HG02981 (cell line): ENCODE data around the gene TMEM209.

Experiments
- ATAC-seq: cut with Tn5 transposase; IDR thresholded peaks from one replicate; pipeline ENCODE4 v1.9.1; 2021; ENCODE audit warnings: mild to moderate bottlenecking, moderate library complexity; ENCODE audit not compliant: unreplicated experiment

Gene TMEM209

GRCh38 chr7:130144312-130145171, 60.7 kb downstream of the TMEM209 start:
- ATAC-seq = no peak

- no peak for ATAC-seq
Measured at GRCh38 chr7:130143986-130144311, 61.3 kb downstream of the TMEM209 start.

GRCh38 chr7:130143334-130143732, 61.9 kb downstream of the TMEM209 start:
- ATAC-seq = no peak

- ATAC-seq = no peak
Measured at GRCh38 chr7:130142654-130143333, 62.4 kb downstream of the TMEM209 start.

GRCh38 chr7:130141884-130142653, 63.1 kb downstream of the TMEM209 start:
- ATAC-seq = peak; percentile 6

GRCh38 chr7:130141161-130141883, 63.9 kb downstream of the TMEM209 start:
- peak; percentile 50 for ATAC-seq

GRCh38 chr7:130140551-130141160, 64.5 kb downstream of the TMEM209 start:
- no peak for ATAC-seq

- ATAC-seq = no peak
Measured at GRCh38 chr7:130139193-130139960, 65.8 kb downstream of the TMEM209 start.

- ATAC-seq = no peak
Measured at GRCh38 chr7:130137207-130137606, 68.0 kb downstream of the TMEM209 start.

GRCh38 chr7:130136579-130137167, 68.5 kb downstream of the TMEM209 start:
- ATAC-seq = no peak

- no peak for ATAC-seq
Measured at GRCh38 chr7:130135208-130136205, 69.7 kb downstream of the TMEM209 start.

GRCh38 chr7:130134726-130135125, 70.5 kb downstream of the TMEM209 start:
- ATAC-seq = no peak

- ATAC-seq = no peak
Measured at GRCh38 chr7:130134106-130134636, 71.0 kb downstream of the TMEM209 start.

GRCh38 chr7:130133029-130133782, 72.0 kb downstream of the TMEM209 start:
- no peak for ATAC-seq

- no peak for ATAC-seq
Measured at GRCh38 chr7:130131964-130132875, 73.0 kb downstream of the TMEM209 start.

- no peak for ATAC-seq
Measured at GRCh38 chr7:130131191-130131834, 73.9 kb downstream of the TMEM209 start.
